Neural cell (in vitro differentiated cells): ENCODE data around the gene NOC3L. TPM values are rescaled to one million over a fixed set of nuclear protein-coding genes. Genes with fewer than 3 reads are reported as not detected.

Experiments used
- H2AFZ ChIP-seq: fragments of 200-600, 300-800 bp; sonication (generic), shearing (Covaris generic); 2 replicates; pipeline ENCODE4 v1.6.0; 2014; ENCODE audit warnings: low read depth, mild to moderate bottlenecking, antibody characterized with exemption, low read length, moderate library complexity
- H3F3A ChIP-seq: fragments of 200-600 bp; shearing (Covaris generic); 2 replicates; pipeline ENCODE4 v1.6.1; 2016; ENCODE audit warnings: mild to moderate bottlenecking, moderate library complexity, mixed read lengths, antibody characterized with exemption, low read length; ENCODE audit not compliant: insufficient read depth, poor library complexity, severe bottlenecking
- H3K27ac ChIP-seq: fragments of 200-600, 300-800 bp; sonication (generic), shearing (Covaris generic); 2 replicates; pipeline ENCODE4 v1.5.1; 2014; ENCODE audit warnings: mild to moderate bottlenecking, low read length, moderate library complexity
- H3K27me3 ChIP-seq: fragments of 300-800, 200-600 bp; sonication (generic), shearing (Covaris generic); 2 replicates; pipeline ENCODE4 v1.6.0; 2014; ENCODE audit warnings: mild to moderate bottlenecking, low read depth, low read length, moderate library complexity; ENCODE audit not compliant: insufficient read depth
- H3K36me3 ChIP-seq: fragments of 300-800, 200-600 bp; sonication (generic), shearing (Covaris generic); 2 replicates; pipeline ENCODE4 v1.5.1; 2014; ENCODE audit warnings: mild to moderate bottlenecking, antibody characterized with exemption, low read length, moderate library complexity; ENCODE audit not compliant: insufficient read depth
- H3K4me2 ChIP-seq: fragments of 300-800, 200-600 bp; sonication (generic), shearing (Covaris generic); 2 replicates; pipeline ENCODE4 v1.6.0; 2014; ENCODE audit warnings: mild to moderate bottlenecking, low read length
- H3K4me3 ChIP-seq: fragments of 300-800, 200-600 bp; sonication (generic), shearing (Covaris generic); 2 replicates; pipeline ENCODE4 v1.5.1; 2014; ENCODE audit warnings: mild to moderate bottlenecking, low read length, moderate library complexity
- H3K79me2 ChIP-seq: fragments of 200-600 bp; shearing (Covaris generic); replicated peaks from 2 replicates; pipeline ENCODE4 v1.6.0; 2014; ENCODE audit warnings: mild to moderate bottlenecking, low read length, moderate library complexity; ENCODE audit not compliant: insufficient read depth
- H3K9ac ChIP-seq: fragments of 300-800, 200-600 bp; sonication (generic), shearing (Covaris generic); 2 replicates; pipeline ENCODE4 v1.6.1; 2016; ENCODE audit warnings: mild to moderate bottlenecking, low read length, mixed read lengths
- H3K9me2 ChIP-seq: fragments of 200-600 bp; shearing (Covaris generic); 2 replicates; pipeline ENCODE4 v1.6.1; 2016; ENCODE audit warnings: mild to moderate bottlenecking, low read length, mixed read lengths; ENCODE audit not compliant: insufficient read depth
- H3K9me3 ChIP-seq: fragments of 200-600, 300-800 bp; sonication (generic), shearing (Covaris generic); 2 replicates; pipeline ENCODE4 v1.6.1; 2016; ENCODE audit warnings: mild to moderate bottlenecking, mixed run types, low read length, moderate library complexity, mixed read lengths
- H4K20me1 ChIP-seq: fragments of 200-600 bp; shearing (Covaris generic); 2 replicates; pipeline ENCODE4 v1.6.1; 2016; ENCODE audit warnings: mild to moderate bottlenecking, mixed run types; ENCODE audit not compliant: insufficient read depth
- EP300 ChIP-seq: fragments of 450-650 bp; conservative IDR thresholded peaks from 2 replicates; pipeline ENCODE4 v1.6.1; 2014; ENCODE audit warnings: antibody characterized with exemption, mild to moderate bottlenecking, moderate library complexity; ENCODE audit not compliant: poor library complexity, severe bottlenecking
- EZH2 ChIP-seq: fragments of 200-600, 300-800 bp; shearing (Covaris generic), sonication (generic); IDR thresholded peaks from 2 replicates; pipeline ENCODE4 v1.6.1; 2014; ENCODE audit warnings: antibody characterized with exemption, low read length, borderline replicate concordance, mild to moderate bottlenecking; ENCODE audit not compliant: insufficient read depth, poor library complexity, severe bottlenecking
- MXI1 ChIP-seq: fragments of 450-650 bp; conservative IDR thresholded peaks from 2 replicates; pipeline ENCODE4 v1.6.1; 2014; ENCODE audit warnings: antibody characterized with exemption, mild to moderate bottlenecking; ENCODE audit not compliant: poor library complexity, severe bottlenecking
- POLR2AphosphoS5 ChIP-seq: IDR thresholded peaks from 2 replicates; pipeline ENCODE4 v1.6.1; 2012
- RAD21 ChIP-seq: fragments of 450-650 bp; conservative IDR thresholded peaks from 2 replicates; pipeline ENCODE4 v1.6.1; 2014; ENCODE audit warnings: antibody characterized with exemption, mild to moderate bottlenecking, moderate library complexity
- SMC3 ChIP-seq: fragments of 450-650 bp; conservative IDR thresholded peaks from 2 replicates; pipeline ENCODE4 v1.6.1; 2014; ENCODE audit warnings: antibody characterized with exemption, mild to moderate bottlenecking, moderate library complexity; ENCODE audit not compliant: poor library complexity
- TAF1 ChIP-seq: IDR thresholded peaks from 2 replicates; pipeline ENCODE4 v1.6.1; 2012; ENCODE audit warnings: low read depth
- polyA minus RNA-seq: library from RNA; depleted of rRNA, polyadenylated mRNA; stranded (reverse); fragments of >200 nt; gene quantifications from 2 replicates; pipeline ENCODE4 v1.2.3, GENCODE V29; 2014
- polyA plus RNA-seq: library from polyadenylated mRNA; depleted of rRNA; stranded (reverse); fragments of >200 nt; gene quantifications from 2 replicates; pipeline ENCODE4 v1.2.3, GENCODE V29; 2014
- TF ChIP-seq, protein P1 (sequence below): IDR thresholded peaks from 2 replicates; pipeline ENCODE4 v1.6.1; 2012; ENCODE audit warnings: borderline replicate concordance
- TF ChIP-seq, protein P2 (sequence below): fragments of 450-650 bp; IDR thresholded peaks from 2 replicates; pipeline ENCODE4 v1.5.1; 2014; ENCODE audit warnings: antibody characterized with exemption, mild to moderate bottlenecking, moderate library complexity; ENCODE audit not compliant: poor library complexity, severe bottlenecking

The NOC3L gene, protein sequence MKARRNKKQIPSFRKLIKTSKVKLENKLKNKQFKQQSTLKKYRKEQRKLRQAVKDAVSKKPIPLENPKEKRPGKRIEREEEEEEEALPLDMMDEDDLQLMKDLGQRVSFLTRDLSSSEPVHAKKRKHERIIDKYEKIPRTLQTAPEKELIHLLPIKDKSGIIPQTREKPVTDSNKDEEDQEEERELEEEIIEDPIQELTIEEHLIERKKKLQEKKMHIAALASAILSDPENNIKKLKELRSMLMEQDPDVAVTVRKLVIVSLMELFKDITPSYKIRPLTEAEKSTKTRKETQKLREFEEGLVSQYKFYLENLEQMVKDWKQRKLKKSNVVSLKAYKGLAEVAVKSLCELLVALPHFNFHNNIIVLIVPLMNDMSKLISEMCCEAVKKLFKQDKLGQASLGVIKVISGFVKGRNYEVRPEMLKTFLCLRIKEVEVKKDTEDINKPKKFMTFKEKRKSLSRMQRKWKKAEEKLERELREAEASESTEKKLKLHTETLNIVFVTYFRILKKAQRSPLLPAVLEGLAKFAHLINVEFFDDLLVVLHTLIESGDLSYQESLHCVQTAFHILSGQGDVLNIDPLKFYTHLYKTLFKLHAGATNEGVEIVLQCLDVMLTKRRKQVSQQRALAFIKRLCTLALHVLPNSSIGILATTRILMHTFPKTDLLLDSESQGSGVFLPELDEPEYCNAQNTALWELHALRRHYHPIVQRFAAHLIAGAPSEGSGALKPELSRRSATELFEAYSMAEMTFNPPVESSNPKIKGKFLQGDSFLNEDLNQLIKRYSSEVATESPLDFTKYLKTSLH
- polyA plus RNA-seq (8.3 and 10.5 TPM in 2 replicates), polyA minus RNA-seq (16.1 and 19.3 TPM in 2 replicates)

DNA sequence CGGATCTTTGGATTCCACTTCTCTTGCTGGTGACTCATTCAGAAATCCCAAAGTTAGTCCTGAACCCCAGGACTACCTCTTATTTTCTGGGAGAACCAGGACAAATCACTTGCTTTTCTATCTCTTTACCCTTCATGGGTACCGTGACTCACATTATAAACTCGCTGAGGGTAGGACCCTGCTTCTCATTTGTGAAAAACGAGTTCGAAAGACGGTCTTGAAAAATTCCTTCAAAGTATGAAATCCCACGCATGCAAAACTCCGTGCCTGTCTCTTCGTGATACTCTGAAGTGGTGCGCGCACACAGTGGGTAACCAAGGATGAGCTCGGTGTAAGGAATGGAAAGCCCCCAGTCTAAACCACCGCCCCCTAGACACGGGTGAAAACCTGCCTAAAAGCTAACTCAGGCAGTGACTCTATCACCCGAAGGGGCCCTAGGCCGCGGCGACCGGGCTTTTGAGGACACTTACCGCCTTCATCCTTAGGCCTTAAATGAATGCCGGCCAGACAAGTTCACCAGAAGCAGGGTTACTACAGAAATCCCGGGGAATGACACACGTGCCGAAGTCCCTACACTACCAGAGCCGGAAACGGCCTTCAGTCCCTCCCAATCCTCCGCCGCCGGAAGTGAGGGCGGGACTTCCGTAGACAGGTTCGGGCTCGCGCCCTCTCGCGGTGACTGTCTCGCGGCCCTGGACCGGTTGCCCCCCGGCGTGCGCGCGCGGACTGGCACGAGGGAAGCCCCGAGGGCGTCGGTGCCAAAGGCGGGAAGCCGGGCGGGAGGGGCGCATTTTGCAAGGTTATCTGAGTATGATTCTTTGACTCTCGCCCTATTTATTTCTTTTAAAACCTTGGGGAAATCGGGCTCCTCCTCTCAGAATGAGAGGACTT, at the start of gene NOC3L:
Gene NOC3L, minus strand, starts transcription at position 580 of the 891 bp plus-strand sequence. Its CDS starts 101 bp downstream, at position 479.
- peak within 1 kb of the TSS; percentile 8 for H3K27ac ChIP-seq
- H3K36me3 ChIP-seq = no peaks in the 10 kb centered on the region
- TF ChIP-seq TAF1 (no peak), RAD21 (peak; percentile 68), POLR2AphosphoS5 (peak; percentile 28), MXI1 (peak; percentile 99), SMC3 (peak; percentile 84), EP300 (peak; percentile 36), EZH2 (no peak)
- TF ChIP-seq, protein P1, sequence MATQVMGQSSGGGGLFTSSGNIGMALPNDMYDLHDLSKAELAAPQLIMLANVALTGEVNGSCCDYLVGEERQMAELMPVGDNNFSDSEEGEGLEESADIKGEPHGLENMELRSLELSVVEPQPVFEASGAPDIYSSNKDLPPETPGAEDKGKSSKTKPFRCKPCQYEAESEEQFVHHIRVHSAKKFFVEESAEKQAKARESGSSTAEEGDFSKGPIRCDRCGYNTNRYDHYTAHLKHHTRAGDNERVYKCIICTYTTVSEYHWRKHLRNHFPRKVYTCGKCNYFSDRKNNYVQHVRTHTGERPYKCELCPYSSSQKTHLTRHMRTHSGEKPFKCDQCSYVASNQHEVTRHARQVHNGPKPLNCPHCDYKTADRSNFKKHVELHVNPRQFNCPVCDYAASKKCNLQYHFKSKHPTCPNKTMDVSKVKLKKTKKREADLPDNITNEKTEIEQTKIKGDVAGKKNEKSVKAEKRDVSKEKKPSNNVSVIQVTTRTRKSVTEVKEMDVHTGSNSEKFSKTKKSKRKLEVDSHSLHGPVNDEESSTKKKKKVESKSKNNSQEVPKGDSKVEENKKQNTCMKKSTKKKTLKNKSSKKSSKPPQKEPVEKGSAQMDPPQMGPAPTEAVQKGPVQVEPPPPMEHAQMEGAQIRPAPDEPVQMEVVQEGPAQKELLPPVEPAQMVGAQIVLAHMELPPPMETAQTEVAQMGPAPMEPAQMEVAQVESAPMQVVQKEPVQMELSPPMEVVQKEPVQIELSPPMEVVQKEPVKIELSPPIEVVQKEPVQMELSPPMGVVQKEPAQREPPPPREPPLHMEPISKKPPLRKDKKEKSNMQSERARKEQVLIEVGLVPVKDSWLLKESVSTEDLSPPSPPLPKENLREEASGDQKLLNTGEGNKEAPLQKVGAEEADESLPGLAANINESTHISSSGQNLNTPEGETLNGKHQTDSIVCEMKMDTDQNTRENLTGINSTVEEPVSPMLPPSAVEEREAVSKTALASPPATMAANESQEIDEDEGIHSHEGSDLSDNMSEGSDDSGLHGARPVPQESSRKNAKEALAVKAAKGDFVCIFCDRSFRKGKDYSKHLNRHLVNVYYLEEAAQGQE = no peak
- TF ChIP-seq, protein P2, sequence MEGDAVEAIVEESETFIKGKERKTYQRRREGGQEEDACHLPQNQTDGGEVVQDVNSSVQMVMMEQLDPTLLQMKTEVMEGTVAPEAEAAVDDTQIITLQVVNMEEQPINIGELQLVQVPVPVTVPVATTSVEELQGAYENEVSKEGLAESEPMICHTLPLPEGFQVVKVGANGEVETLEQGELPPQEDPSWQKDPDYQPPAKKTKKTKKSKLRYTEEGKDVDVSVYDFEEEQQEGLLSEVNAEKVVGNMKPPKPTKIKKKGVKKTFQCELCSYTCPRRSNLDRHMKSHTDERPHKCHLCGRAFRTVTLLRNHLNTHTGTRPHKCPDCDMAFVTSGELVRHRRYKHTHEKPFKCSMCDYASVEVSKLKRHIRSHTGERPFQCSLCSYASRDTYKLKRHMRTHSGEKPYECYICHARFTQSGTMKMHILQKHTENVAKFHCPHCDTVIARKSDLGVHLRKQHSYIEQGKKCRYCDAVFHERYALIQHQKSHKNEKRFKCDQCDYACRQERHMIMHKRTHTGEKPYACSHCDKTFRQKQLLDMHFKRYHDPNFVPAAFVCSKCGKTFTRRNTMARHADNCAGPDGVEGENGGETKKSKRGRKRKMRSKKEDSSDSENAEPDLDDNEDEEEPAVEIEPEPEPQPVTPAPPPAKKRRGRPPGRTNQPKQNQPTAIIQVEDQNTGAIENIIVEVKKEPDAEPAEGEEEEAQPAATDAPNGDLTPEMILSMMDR = peak; percentile 93
- peak within 1 kb of the TSS; percentile 80 for H2AFZ ChIP-seq
- H3F3A ChIP-seq = no peaks in the 10 kb centered on the region
- peak within 1 kb of the TSS; percentile 74 for H3K4me3 ChIP-seq
- H3K9me3 ChIP-seq = no peaks in the 10 kb centered on the region
- H3K27me3 ChIP-seq = no peaks in the 10 kb centered on the region
- H3K9me2 ChIP-seq = no peaks in the 10 kb centered on the region
- H3K4me2 ChIP-seq = peak within 1 kb of the TSS; percentile 93
- peak within 1 kb of the TSS; percentile 51 for H3K9ac ChIP-seq
- H3K79me2 ChIP-seq = peaks cover 6% of the 10 kb centered on the region
- H4K20me1 ChIP-seq = no peaks in the 10 kb centered on the region

DNA sequence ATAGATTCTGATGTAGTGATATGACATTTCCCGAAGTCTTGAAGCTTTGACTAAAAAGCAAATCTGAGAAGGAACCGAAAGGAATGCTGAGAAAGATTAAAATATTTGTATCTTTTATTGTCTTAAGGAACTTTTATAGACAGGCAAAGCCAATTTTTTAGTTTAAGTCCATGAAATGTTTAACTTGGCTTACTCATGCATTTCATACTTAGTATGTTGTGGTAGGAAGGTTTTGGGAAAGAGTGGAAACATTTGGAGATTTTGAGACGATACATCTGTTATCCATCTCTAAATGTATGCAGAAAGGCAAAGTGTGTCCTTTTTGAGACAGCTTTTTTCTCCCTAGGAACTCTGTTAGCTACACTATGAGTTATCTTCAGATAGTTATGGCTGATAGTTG, 49.7 kb upstream of the NOC3L start:
- TF ChIP-seq RAD21 = no peak
- no peak for TF ChIP-seq MXI1
- TF ChIP-seq SMC3 = no peak
- TF ChIP-seq POLR2AphosphoS5 = no peak
- TF ChIP-seq TAF1 = no peak
- no peak for TF ChIP-seq EP300
- TF ChIP-seq EZH2 = no peak
- TF ChIP-seq, protein P1 = no peak
- TF ChIP-seq, protein P2 = no peak
- no peaks in the 10 kb centered on the region for H3F3A ChIP-seq
- no peaks in the 10 kb centered on the region for H3K27me3 ChIP-seq
- H3K79me2 ChIP-seq = peaks cover 18% of the 10 kb centered on the region
- H3K4me2 ChIP-seq = no peak overlapping the region
- no peaks in the 10 kb centered on the region for H3K9me3 ChIP-seq
- no peak overlapping the region for H3K4me3 ChIP-seq
- no peaks in the 10 kb centered on the region for H3K9me2 ChIP-seq
- no peaks in the 10 kb centered on the region for H4K20me1 ChIP-seq
- no peak overlapping the region for H2AFZ ChIP-seq
- no peak overlapping the region for H3K27ac ChIP-seq
- no peaks in the 10 kb centered on the region for H3K36me3 ChIP-seq
- no peak overlapping the region for H3K9ac ChIP-seq
